ENCODE measurements around the gene TMEM150A. TPM values are rescaled to one million over a fixed set of nuclear protein-coding genes. Genes with fewer than 3 reads are reported as not detected.

The TMEM150A gene
- total and polyA plus RNA-seq, 2 of the 13 experiments (the other 11 are each of a cell fraction or from before 2014, with no cell fraction given) = 30.1 to 70.4 TPM

DNA sequence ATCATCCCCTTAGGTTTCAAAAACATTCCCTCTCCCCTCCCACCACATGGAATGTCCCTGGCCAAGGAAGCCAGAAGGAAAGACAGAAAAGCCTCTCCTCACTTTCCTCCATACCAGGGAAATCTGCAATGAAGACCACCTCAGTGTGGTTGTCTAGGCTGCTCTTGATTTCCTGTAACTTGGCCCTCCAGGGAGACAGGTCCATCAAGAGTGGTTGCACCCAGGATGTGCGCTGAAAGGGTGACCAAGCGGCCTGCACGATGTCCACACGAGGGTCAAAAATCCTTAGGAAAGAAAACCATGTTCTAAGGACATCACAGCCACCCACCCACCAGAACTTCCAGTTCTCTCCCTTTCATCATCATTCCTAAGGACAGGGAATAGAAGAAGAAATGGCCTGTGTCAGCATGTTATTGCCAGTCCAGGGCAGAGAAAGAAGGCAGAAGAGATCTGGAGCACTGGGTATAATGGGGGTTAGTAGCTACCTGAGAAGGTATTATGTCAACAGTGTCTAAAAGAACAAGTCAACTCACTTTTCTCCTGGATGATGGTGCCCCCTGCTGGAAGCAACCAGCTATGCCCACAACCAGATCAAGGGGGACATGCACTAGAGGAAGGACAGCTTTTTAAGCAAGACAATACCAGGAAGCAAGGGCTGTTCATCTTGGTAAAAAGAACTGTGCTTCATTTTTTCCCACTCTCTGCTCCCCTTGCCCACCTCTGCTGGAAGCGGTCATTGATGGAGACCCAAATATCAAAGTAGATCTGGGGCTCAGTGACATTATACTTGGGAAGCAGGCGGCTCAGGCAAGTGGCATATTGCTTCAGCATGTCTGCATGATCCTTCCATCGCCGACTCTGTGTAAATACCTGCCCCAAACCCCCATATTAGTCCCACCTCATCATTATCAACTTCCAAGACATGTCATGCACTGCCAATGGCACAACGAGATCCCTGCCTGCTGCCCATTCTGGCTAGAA, 50.5 kb downstream of the TMEM150A start (continued):
- TF ChIP-seq, protein P1, sequence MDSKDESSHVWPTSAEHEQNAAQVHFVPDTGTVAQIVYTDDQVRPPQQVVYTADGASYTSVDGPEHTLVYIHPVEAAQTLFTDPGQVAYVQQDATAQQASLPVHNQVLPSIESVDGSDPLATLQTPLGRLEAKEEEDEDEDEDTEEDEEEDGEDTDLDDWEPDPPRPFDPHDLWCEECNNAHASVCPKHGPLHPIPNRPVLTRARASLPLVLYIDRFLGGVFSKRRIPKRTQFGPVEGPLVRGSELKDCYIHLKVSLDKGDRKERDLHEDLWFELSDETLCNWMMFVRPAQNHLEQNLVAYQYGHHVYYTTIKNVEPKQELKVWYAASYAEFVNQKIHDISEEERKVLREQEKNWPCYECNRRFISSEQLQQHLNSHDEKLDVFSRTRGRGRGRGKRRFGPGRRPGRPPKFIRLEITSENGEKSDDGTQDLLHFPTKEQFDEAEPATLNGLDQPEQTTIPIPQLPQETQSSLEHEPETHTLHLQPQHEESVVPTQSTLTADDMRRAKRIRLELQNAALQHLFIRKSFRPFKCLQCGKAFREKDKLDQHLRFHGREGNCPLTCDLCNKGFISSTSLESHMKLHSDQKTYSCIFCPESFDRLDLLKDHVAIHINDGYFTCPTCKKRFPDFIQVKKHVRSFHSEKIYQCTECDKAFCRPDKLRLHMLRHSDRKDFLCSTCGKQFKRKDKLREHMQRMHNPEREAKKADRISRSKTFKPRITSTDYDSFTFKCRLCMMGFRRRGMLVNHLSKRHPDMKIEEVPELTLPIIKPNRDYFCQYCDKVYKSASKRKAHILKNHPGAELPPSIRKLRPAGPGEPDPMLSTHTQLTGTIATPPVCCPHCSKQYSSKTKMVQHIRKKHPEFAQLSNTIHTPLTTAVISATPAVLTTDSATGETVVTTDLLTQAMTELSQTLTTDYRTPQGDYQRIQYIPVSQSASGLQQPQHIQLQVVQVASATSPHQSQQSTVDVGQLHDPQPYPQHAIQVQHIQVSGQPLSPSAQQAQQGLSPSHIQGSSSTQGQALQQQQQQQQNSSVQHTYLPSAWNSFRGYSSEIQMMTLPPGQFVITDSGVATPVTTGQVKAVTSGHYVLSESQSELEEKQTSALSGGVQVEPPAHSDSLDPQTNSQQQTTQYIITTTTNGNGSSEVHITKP (CRISPR knock-in tag; IDR thresholded peaks at IDR 0.05; ENCODE audit: low read depth) = no peak
- TF ChIP-seq NFIB (CRISPR knock-in tag; IDR thresholded peaks at IDR 0.05; ENCODE audit: borderline replicate concordance) (no peak), KLF9 (CRISPR knock-in tag; IDR thresholded peaks at IDR 0.05; ENCODE audit: low read depth) (no peak), SPEN (CRISPR knock-in tag; IDR thresholded peaks at IDR 0.05; ENCODE audit: low read depth) (no peak), SOX5 (CRISPR knock-in tag; IDR thresholded peaks at IDR 0.05; ENCODE audit: borderline replicate concordance) (no peak), ZNF260 (CRISPR knock-in tag; IDR thresholded peaks at IDR 0.05; ENCODE audit: borderline replicate concordance, low read depth) (no peak), MXD4 (CRISPR knock-in tag; IDR thresholded peaks at IDR 0.05) (peak; percentile 30; the same call in 1 of the 2 replicates), POLR2AphosphoS5 (IDR thresholded peaks at IDR 0.05; ENCODE audit: low read depth, low read length) (no peak), ZNF749 (CRISPR knock-in tag; IDR thresholded peaks at IDR 0.05; ENCODE audit: borderline replicate concordance) (no peak), ZNF572 (CRISPR knock-in tag; IDR thresholded peaks at IDR 0.05) (no peak), ATF7 (IDR thresholded peaks at IDR 0.05) (no peak), ATF7 (CRISPR knock-in tag; IDR thresholded peaks at IDR 0.05) (no peak), RBFOX2 (IDR thresholded peaks at IDR 0.05; ENCODE audit: low read depth, low read length) (0 out of 2 replicates have a peak, but pooled peaks have one; percentile 30), FOSL1 (CRISPR knock-in tag; IDR thresholded peaks at IDR 0.05; ENCODE audit: borderline replicate concordance) (no peak)
- TF ChIP-seq, protein P2, sequence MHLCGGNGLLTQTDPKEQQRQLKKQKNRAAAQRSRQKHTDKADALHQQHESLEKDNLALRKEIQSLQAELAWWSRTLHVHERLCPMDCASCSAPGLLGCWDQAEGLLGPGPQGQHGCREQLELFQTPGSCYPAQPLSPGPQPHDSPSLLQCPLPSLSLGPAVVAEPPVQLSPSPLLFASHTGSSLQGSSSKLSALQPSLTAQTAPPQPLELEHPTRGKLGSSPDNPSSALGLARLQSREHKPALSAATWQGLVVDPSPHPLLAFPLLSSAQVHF (CRISPR knock-in tag; IDR thresholded peaks at IDR 0.05) = no peak
- TF ChIP-seq, protein P3, sequence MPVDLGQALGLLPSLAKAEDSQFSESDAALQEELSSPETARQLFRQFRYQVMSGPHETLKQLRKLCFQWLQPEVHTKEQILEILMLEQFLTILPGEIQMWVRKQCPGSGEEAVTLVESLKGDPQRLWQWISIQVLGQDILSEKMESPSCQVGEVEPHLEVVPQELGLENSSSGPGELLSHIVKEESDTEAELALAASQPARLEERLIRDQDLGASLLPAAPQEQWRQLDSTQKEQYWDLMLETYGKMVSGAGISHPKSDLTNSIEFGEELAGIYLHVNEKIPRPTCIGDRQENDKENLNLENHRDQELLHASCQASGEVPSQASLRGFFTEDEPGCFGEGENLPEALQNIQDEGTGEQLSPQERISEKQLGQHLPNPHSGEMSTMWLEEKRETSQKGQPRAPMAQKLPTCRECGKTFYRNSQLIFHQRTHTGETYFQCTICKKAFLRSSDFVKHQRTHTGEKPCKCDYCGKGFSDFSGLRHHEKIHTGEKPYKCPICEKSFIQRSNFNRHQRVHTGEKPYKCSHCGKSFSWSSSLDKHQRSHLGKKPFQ (CRISPR knock-in tag; IDR thresholded peaks at IDR 0.05; ENCODE audit: insufficient replicate concordance) = no peak
- TF ChIP-seq, protein P4, sequence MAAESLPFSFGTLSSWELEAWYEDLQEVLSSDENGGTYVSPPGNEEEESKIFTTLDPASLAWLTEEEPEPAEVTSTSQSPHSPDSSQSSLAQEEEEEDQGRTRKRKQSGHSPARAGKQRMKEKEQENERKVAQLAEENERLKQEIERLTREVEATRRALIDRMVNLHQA (CRISPR knock-in tag; IDR thresholded peaks at IDR 0.05) = no peak
- TF ChIP-seq, protein P5, sequence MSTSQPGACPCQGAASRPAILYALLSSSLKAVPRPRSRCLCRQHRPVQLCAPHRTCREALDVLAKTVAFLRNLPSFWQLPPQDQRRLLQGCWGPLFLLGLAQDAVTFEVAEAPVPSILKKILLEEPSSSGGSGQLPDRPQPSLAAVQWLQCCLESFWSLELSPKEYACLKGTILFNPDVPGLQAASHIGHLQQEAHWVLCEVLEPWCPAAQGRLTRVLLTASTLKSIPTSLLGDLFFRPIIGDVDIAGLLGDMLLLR (CRISPR knock-in tag; IDR thresholded peaks at IDR 0.05) = no peak
- TF ChIP-seq, protein P6, sequence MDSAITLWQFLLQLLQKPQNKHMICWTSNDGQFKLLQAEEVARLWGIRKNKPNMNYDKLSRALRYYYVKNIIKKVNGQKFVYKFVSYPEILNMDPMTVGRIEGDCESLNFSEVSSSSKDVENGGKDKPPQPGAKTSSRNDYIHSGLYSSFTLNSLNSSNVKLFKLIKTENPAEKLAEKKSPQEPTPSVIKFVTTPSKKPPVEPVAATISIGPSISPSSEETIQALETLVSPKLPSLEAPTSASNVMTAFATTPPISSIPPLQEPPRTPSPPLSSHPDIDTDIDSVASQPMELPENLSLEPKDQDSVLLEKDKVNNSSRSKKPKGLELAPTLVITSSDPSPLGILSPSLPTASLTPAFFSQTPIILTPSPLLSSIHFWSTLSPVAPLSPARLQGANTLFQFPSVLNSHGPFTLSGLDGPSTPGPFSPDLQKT (CRISPR knock-in tag; IDR thresholded peaks at IDR 0.05; ENCODE audit: borderline replicate concordance) = no peak
- TF ChIP-seq, protein P7, sequence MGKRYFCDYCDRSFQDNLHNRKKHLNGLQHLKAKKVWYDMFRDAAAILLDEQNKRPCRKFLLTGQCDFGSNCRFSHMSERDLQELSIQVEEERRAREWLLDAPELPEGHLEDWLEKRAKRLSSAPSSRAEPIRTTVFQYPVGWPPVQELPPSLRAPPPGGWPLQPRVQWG (CRISPR knock-in tag; IDR thresholded peaks at IDR 0.05; ENCODE audit: borderline replicate concordance, low read depth) = no peak
